Stomach (tissue), 9 donors: ENCODE measurements around the gene HDGFL3. TPM values are rescaled to one million over a fixed set of nuclear protein-coding genes. Genes with fewer than 3 reads are reported as not detected.
"Not testable (repeated sequence)": the region's sequence is repeated elsewhere in the genome, so short reads cannot be mapped to it uniquely, and the experiment has no call there.

Experiments used
- DNase-seq, 2 donors: peaks; one replicate each; pipeline versions ENCODE4 v3.0.0 to v3.0.0-alpha.2; 2013 to 2019
- H3K27ac ChIP-seq, 5 donors: fragments of 200-600 bp in 4 of 5; sonication (generic) in 4 of 5; one replicate each; pipeline ENCODE4 v1.5.1; 2013 to 2019; ENCODE audit warnings: mild to moderate bottlenecking in 1 of 5, moderate library complexity in 1 of 5
- H3K27me3 ChIP-seq, 3 donors: fragments of 200-600 bp; sonication (generic); one replicate each; pipeline ENCODE4 v1.5.1; 2017 to 2019; ENCODE audit warnings: mixed run types in 1 of 3
- H3K36me3 ChIP-seq, 4 donors: fragments of 200-600 bp; sonication (generic); 1 replicate in 3 of 4; 2 replicates in 1 of 4; pipeline ENCODE4 v1.5.1; 2016 to 2019
- H3K4me1 ChIP-seq, 4 donors: fragments of 200-600 bp; sonication (generic); one replicate each; pipeline ENCODE4 v1.5.1; 2016 to 2019
- H3K4me3 ChIP-seq, 4 donors: fragments of 200-600 bp; sonication (generic) in 3 of 4; one replicate each; pipeline ENCODE4 v1.5.1; 2016 to 2019; ENCODE audit warnings: mild to moderate bottlenecking in 1 of 4
- H3K9me3 ChIP-seq, 4 donors: fragments of 200-600 bp; sonication (generic); one replicate each; pipeline ENCODE4 v1.5.1; 2016 to 2019
- CTCF ChIP-seq, 7 experiments: fragments of 450-650 bp in 4 of 7; fragments of 200-600 bp in 3 of 7; sonication (generic) in 3 of 7; IDR thresholded peaks; one replicate each; pipeline ENCODE4 v1.5.1; 2016 to 2019; ENCODE audit warnings: antibody characterized with exemption in 7 of 7, control low read depth in 2 of 7, mild to moderate bottlenecking in 1 of 7
- EP300 ChIP-seq: sonication (generic); formaldehyde crosslinking; IDR thresholded peaks from one replicate; pipeline ENCODE4 v1.6.1; 2017; ENCODE audit warnings: antibody characterized with exemption
- POLR2A ChIP-seq, 4 donors: fragments of 450-650 bp; IDR thresholded peaks; one replicate each; pipeline ENCODE4 v1.6.1; 2016; ENCODE audit warnings: antibody characterized with exemption in 4 of 4, control low read depth in 2 of 4, mild to moderate bottlenecking in 1 of 4, moderate library complexity in 1 of 4
- POLR2AphosphoS5 ChIP-seq, 3 donors: sonication (generic); formaldehyde crosslinking; IDR thresholded peaks; one replicate each; pipeline ENCODE4 v1.6.1; 2016; ENCODE audit warnings: antibody characterized with exemption in 3 of 3
- WGBS, 5 donors: extraction: QIAGEN DNeasy Blood & Tissue Kit in 3 of 5; methylation state at CpG; one replicate each; pipeline versions ENCODE4 v1.1.5 to v1.1.7; 2013 to 2018; 5-methylcytosine and 5-hydroxymethylcytosine counted together
- intact Hi-C: fragments of 100-400 bp; cut with DNase I; formaldehyde crosslinking; loops from one replicate; pipeline ENCODE4 v1.15.1; 2023; ENCODE audit warnings: low total_unique reads
- polyA plus RNA-seq, 3 donors: library from polyadenylated mRNA; stranded (reverse); fragments of 200-250 nt; gene quantifications; one replicate each; pipeline ENCODE4 v1.2.3, GENCODE V29; 2013
- total RNA-seq, 5 donors: library from RNA; depleted of rRNA; stranded (reverse); fragments of >200 nt; gene quantifications; one replicate each; pipeline versions ENCODE4 v1.1.0 to v1.2.3, GENCODE V29; 2014 to 2016
- donor health status: healthy with polysubstance abuse.
- donor health status: Bipolar disorder and iron deficiency.
- donor health status: healthy.

HDGFL3 gene
- total and polyA plus RNA-seq, 8 donors, result 4.0 to 110 (median 14.8) TPM

GRCh38 chr15:83178869-83179325 lies 28.7 kb downstream of the HDGFL3 start:
- TF ChIP-seq CTCF (IDR thresholded peaks at IDR 0.05) (no peak), POLR2AphosphoS5 (IDR thresholded peaks at IDR 0.05) (no peak), EP300 (no peak), POLR2A (IDR thresholded peaks at IDR 0.05) (no peak)
- H3K27ac ChIP-seq, result no peak overlapping the region
- no peaks in the 10 kb centered on the region for H3K27me3 ChIP-seq
- intact Hi-C loops, result no loop called here
- H3K36me3 ChIP-seq, result no peaks in the 10 kb centered on the region
- no peaks in the 10 kb centered on the region for H3K4me1 ChIP-seq
- 88 to 99% (median 95%) methylated on average over 3 of the region's 3 CpGs for WGBS, 5 donors
- no peaks in the 10 kb centered on the region for H3K9me3 ChIP-seq
- no peak for DNase-seq
- no peak overlapping the region for H3K4me3 ChIP-seq

- 65 to 77% (median 73%) methylated on average over 2 of the region's 2 CpGs for WGBS, 5 donors
- H3K27ac ChIP-seq, result no peak overlapping the region
- no peaks in the 10 kb centered on the region for H3K27me3 ChIP-seq
- no peak for TF ChIP-seq CTCF (IDR thresholded peaks at IDR 0.05)
- no peak for TF ChIP-seq POLR2AphosphoS5 (IDR thresholded peaks at IDR 0.05)
- TF ChIP-seq POLR2A (IDR thresholded peaks at IDR 0.05), result no peak
- H3K4me1 ChIP-seq, result no peaks in the 10 kb centered on the region
- H3K9me3 ChIP-seq, result no peaks in the 10 kb centered on the region
- H3K4me3 ChIP-seq, result no peak overlapping the region
- H3K36me3 ChIP-seq, result no peaks in the 10 kb centered on the region
- DNase-seq, result no peak
- intact Hi-C loops, result no loop called here
Observed at GRCh38 chr15:83178390-83178789, 29.2 kb downstream of the HDGFL3 start.

- Histone ChIP-seq H3K9me3 (no peaks in the 10 kb centered on the region), H3K27ac (no peak overlapping the region), H3K27me3 (no peaks in the 10 kb centered on the region), H3K4me1 (no peaks in the 10 kb centered on the region), H3K36me3 (no peaks in the 10 kb centered on the region), H3K4me3 (no peak overlapping the region)
- WGBS, 5 donors, result 86 to 96% (median 94%) methylated on average over 1 of the region's 1 CpG
- intact Hi-C loops, result no loop called here
- DNase-seq, result no peak
- TF ChIP-seq POLR2A (IDR thresholded peaks at IDR 0.05) (no peak), CTCF (IDR thresholded peaks at IDR 0.05) (no peak), POLR2AphosphoS5 (IDR thresholded peaks at IDR 0.05) (no peak), EP300 (no peak)
Observed at GRCh38 chr15:83174891-83175290, 32.7 kb downstream of the HDGFL3 start.

- Histone ChIP-seq H3K9me3 (peaks cover 0 to 19% (median 11%) of the 10 kb centered on the region in 4 donors), H3K27ac (no peak overlapping the region), H3K27me3 (no peaks in the 10 kb centered on the region), H3K36me3 (no peaks in the 10 kb centered on the region), H3K4me1 (no peaks in the 10 kb centered on the region), H3K4me3 (no peak overlapping the region)
- no peak for TF ChIP-seq POLR2AphosphoS5 (IDR thresholded peaks at IDR 0.05)
- no peak for TF ChIP-seq CTCF (IDR thresholded peaks at IDR 0.05)
- TF ChIP-seq POLR2A (IDR thresholded peaks at IDR 0.05), result no peak
- no peak for TF ChIP-seq EP300
- intact Hi-C loops, result no loop called here
- no peak for DNase-seq
- 66 to 81% (median 77%) methylated on average over 4 of the region's 4 CpGs for WGBS, 5 donors
Observed at GRCh38 chr15:83170474-83171165, 37.0 kb downstream of the HDGFL3 start.

- H3K4me3 ChIP-seq, H3K27me3 ChIP-seq, DNase-seq, H3K36me3 ChIP-seq, intact Hi-C loops, H3K27ac ChIP-seq, H3K4me1 ChIP-seq: not testable (repeated sequence)
- 92 to 97% (median 94%) methylated on average over 5 of the region's 5 CpGs for WGBS, 5 donors
- H3K9me3 ChIP-seq, result peaks cover 0 to 22% (median 11%) of the 10 kb centered on the region in 4 donors
Observed at GRCh38 chr15:83169576-83169975, 38.0 kb downstream of the HDGFL3 start.
